DMS79 (cell line): ENCODE data around the gene CSNK1A1L.

ENCODE experiments used
- DNase-seq: peaks from one replicate; lab custom pipeline; 2025; lab: John Stamatoyannopoulos, UW

Gene CSNK1A1L

GRCh38 chr13:37105251-37105714, at the start of gene CSNK1A1L:
Gene CSNK1A1L (minus strand): TSS chr13:37105664. CDS start chr13:37105256, 408 bp downstream.
- no peak for DNase-seq

- no peak for DNase-seq
Observed at GRCh38 chr13:37149380-37149779, 43.9 kb upstream of the CSNK1A1L start.

GRCh38 chr13:37148501-37148900, 43.0 kb upstream of the CSNK1A1L start:
- no peak for DNase-seq

- no peak for DNase-seq
Observed at GRCh38 chr13:37144661-37145060, 39.2 kb upstream of the CSNK1A1L start.

DNA sequence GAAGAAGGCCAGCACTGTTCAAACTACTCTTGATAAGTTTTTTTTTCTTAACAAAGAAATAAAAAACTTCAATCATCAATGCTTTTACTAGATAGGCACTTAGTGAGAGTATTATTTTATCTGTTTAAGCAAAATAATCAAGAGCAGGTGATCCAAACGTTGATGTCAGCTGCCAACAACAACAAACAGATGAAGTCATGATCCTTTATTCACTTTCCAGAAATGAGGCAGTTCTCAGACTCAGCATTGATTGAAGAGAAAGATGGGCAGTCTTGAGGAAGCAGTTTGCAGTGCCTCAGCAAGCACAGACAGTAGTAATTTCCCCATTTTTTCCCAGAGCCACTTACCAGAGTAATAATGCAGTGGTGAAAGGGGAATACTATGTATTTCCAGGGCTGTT, 38.4 kb upstream of the CSNK1A1L start:
- DNase-seq, result no peak

DNA sequence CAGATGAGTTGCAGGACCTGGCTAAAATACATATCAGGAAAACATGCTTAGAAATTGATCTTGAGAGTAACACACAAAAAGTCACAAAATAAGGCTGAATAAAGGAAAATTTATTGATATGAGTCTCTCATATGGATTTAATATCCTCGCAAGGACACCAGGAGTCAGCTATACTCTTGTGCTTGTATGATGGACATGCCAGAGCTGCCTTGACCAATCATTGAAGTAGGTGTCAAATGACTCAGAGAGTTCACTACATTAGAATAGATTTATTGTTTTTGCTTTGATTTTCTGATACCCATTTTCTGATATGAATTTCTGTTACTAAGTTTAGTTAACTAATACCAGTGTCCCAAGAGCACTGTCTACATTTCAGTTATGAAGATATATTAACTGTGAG, 37.4 kb upstream of the CSNK1A1L start:
- DNase-seq, result no peak

GRCh38 chr13:37141011-37141410, 35.5 kb upstream of the CSNK1A1L start:
- no peak for DNase-seq

GRCh38 chr13:37139356-37139755, 33.9 kb upstream of the CSNK1A1L start:
- no peak for DNase-seq

GRCh38 chr13:37138926-37139325, 33.5 kb upstream of the CSNK1A1L start:
- DNase-seq, result no peak

GRCh38 chr13:37138169-37138568, 32.7 kb upstream of the CSNK1A1L start:
- DNase-seq, result no peak

- no peak for DNase-seq
Observed at GRCh38 chr13:37136633-37137032, 31.2 kb upstream of the CSNK1A1L start.

- DNase-seq, result no peak
Observed at GRCh38 chr13:37136187-37136586, 30.7 kb upstream of the CSNK1A1L start.

DNA sequence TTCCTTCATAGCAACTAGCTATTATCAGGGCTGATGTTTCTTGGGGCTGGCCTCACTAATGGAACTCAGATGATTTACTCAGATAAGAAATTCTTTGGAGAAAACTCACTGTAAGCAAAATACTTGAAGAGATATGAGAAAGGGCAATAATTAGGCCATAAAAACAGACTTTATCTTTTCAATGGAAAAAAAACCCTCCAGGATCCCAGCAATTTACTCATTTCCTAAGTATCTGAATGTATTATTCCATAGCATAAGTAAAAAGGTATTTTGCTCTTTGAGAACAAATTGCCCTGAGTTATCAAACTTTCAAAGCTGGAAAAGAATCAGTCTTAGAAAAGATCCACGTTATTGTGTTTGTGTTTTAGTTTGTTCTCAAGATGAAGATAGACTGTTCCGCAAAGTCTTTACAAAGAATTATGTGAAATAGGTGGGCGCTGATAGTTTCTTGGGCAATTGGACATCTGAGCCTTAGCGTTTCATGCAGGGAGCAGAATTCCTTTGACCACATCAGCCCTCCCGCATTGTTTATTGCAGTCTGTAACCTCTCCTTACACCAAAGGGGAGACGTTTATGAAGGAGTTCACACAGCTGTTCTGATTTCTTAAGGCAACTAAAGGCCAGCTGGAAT, 29.1 kb upstream of the CSNK1A1L start:
- no peak for DNase-seq

- no peak for DNase-seq
Observed at GRCh38 chr13:37132211-37132610, 26.7 kb upstream of the CSNK1A1L start.

GRCh38 chr13:37131092-37131491, 25.6 kb upstream of the CSNK1A1L start:
- DNase-seq, result no peak

- no peak for DNase-seq
Observed at GRCh38 chr13:37129866-37130265, 24.4 kb upstream of the CSNK1A1L start.

GRCh38 chr13:37127691-37128241, 22.3 kb upstream of the CSNK1A1L start:
- no peak for DNase-seq

DNA sequence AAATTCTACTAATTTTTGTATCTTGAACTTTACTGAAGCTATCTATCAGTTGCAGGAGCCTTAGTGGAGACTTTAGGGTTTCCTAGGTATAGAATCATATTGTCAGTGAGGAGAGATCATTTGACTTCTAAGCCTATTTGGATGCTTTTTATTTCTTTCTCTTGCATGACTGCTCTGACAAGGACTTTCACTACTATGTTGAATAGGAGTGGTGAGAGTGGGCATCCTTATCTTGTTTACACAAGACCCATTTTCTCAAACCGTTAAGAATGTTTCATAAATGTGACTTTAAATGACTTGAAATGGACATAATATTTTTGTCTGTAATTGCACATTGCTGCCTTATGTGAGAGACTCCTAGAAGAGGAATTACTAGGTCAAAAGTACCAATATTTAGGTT, 17.9 kb upstream of the CSNK1A1L start:
- DNase-seq, result peak; percentile 60

DNA sequence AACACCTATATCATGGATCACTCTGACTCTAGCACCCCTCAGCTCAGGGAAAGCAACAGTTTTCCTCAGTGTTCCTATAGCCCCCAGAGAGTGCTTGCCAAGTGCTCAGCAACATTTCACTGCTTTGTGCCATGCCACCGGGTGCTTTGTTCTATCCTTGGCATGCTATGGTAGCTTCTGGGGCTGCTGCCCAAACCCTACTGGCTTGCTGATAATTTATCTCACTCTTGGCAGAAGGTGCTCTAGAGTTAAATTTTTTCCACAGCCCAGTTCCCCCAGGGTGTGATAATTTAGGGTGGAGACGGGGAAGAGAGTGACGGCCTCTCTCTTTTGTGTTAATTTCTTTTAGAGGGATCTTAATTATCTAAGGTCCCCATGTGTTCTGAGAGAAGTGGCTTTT, 12.6 kb upstream of the CSNK1A1L start:
- no peak for DNase-seq

- no peak for DNase-seq
Observed at GRCh38 chr13:37114250-37114649, 8.8 kb upstream of the CSNK1A1L start.

- DNase-seq, result peak; percentile 95
Observed at GRCh38 chr13:37113534-37113933, 8.1 kb upstream of the CSNK1A1L start.

- no peak for DNase-seq
Observed at GRCh38 chr13:37109051-37109678, 3.7 kb upstream of the CSNK1A1L start.

DNA sequence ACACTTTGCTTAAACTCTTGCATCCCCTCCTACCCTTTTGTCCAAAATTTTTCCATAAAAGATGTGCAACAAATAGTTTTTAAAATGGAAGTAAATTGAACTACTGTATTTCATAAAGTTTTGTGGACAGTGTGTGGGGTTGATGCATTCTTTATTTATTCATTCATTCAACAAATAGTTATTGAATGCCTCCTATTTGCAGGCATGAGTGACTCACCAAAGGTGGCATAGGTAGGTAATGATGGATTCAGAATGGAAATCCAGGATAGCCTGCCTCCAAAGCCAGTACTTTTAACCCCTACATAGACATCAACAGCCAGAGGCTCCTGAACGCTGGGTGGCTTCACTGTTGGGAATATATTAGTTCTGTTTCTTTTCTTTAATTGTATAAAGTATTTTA, 2.4 kb upstream of the CSNK1A1L start:
- DNase-seq, result no peak

DNA sequence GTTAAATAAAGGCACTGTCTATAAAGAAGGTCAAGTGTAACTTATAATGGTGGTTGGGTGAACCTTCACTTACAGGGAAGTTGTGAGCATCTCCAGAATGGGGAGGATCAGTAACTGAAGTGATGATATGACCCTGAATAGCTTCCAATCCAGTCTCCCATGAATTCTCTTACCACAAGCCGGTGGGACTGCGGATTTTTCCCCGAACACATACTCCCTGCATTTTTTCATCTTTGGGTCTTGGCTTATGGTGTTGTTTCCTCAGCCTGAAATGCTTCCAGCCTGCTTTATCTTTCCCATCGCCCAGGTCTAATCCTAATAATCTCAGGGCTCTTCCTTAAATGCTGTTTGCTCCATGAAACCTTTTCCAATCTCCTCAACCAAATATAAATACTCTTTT, 2.0 kb upstream of the CSNK1A1L start:
- DNase-seq, result no peak
